NCI-H2227 treated with DMSO at 0.1 percent for 48 hours (cell line): ENCODE measurements around the gene CNPY3.
"Not testable (repeated sequence)": the region's sequence is repeated elsewhere in the genome, so short reads cannot be mapped to it uniquely, and the experiment has no call there.

Experiments
- DNase-seq: peaks from one replicate; lab custom pipeline; 2025; lab: John Stamatoyannopoulos, UW

Gene CNPY3

DNA sequence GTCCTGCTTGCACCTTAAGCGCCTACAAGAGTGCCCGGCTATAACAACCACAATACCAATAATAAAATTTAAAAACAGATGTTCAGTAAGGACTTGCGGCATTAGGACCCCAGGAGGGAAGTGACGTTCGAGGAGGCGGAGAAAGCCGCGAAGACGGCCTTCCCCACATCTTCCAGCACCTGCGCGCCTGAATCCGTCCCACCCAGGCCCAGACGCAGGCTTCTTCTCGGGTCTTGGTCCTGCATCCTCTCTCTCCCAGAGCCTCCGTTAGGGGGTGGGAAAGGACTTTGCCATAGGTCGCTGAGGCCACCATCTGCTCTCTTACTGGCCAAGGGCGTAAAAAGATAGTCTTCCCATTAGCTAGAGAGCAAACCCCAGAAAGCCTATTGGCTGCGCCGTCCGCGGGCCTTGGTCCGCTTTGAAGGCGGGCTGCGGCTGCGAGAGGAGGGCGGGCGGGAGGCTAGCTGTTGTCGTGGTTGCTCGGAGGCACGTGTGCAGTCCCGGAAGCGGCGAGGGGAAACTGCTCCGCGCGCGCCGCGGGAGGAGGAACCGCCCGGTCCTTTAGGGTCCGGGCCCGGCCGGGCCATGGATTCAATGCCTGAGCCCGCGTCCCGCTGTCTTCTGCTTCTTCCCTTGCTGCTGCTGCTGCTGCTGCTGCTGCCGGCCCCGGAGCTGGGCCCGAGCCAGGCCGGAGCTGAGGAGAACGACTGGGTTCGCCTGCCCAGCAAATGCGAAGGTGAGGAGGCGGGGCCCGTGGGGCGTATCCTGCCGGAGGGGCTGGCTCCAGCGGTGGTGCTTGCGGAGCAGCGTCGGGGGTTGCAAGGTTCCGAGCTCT is at the start of gene CNPY3:
Gene CNPY3 (plus strand): TSS at position 495 of the 835 bp plus-strand sequence. CDS start 91 bp downstream, at position 586.
- DNase-seq: peak; percentile 92

DNA sequence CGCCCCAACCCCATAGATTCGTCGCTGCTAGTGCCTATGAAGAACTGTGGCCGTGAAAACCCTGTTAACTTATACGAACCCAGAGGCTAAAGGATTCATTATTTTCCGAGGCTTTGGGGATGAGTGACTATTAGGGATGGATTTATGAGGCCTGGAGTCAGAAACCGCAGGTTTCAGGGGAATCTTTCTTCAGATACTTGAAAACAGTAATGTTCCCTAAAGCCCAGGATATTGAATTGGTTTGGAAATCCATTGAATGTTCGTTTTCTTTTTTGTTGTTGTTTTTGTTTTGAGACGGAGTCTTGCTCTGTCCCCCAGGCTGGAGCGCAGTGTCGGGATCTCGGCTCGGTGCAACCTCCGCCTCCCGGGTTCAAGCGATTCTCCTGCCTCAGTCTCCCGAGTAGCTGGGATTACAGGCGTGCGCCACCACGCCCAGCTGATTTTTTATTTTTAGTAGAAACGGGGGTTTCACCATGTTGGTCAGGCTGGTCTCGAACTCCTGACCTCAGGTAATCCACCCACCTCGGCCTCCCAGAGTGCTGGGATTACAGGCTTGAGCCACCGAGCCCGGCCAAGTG is 49.0 kb upstream of the CNPY3 start:
- DNase-seq: not testable (repeated sequence)

DNA sequence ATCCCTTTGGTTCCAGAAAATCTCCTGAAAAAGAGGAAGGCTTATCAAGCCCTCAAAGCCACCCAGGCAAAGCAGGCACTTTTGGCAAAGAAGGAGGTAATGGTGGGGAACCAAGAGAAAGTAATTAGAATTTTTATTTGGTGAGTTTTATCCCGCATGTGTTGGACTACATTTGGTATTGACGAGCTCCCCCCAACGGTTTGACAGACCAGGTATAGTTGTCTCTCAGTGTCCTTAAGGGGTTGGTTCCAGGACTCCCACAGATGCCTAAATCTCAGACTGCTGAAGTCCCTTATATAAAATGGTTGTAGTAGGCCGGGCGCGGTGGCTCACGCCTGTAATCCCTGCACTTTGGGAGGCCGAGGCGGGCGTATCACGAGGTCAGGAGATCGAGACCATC is 48.4 kb upstream of the CNPY3 start:
- not testable (repeated sequence) for DNase-seq

DNA sequence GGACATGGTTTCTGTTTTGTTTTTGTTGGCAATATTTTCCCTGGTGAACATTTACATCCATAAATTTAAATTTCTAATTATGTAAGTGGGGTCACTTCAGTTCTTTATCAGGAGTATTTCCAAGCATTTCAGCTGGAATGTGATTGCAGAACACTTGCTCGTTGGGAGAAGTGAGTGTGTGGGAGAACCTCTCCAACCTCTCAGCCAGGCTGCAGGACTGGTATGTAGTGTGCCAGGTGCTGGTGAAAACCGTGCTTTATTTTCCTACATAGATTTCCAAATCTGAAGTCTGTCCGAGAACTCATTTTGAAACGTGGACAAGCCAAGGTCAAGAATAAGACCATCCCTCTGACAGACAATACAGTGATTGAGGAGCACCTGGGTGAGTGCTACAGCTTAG is 43.6 kb upstream of the CNPY3 start:
- DNase-seq: no peak

DNA sequence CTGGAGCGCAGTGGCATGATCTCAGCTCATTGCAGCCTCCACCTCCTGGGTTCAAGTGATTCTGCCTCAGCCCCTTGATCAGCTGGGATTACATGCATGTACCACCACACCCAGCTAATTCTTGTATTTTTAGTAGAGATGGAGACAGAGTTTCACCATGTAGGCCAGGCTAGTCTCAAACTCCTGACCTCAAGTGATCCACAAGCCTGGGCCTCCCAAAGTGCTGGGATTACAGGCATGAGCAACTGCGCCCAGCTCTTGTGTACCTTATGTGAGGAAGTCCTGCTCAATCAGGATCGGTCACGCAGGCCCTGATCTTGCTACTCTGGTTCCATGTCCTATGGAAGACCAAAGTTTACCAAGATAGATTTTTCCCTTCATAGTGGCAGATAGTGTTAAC is 41.1 kb upstream of the CNPY3 start:
- DNase-seq: not testable (repeated sequence)

DNA sequence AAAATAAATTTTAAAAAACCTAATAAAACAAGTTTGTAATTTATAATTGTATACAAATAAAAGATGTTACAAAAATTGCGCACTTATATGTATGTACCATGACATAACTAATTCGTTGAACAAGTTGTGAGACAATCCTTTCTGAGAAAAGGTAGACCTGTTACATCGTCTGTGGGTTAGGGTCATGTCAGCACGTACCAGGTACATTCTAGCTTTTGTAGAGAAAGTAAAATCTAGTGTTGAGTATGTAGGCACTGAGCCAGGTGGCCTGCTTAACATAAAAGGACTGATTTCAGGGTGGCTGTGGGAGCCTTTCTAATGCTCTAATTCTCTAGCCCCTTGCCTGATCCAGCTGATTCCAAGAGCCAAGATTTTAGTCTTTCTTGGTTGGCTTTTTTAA is 39.5 kb upstream of the CNPY3 start:
- DNase-seq: no peak

DNA sequence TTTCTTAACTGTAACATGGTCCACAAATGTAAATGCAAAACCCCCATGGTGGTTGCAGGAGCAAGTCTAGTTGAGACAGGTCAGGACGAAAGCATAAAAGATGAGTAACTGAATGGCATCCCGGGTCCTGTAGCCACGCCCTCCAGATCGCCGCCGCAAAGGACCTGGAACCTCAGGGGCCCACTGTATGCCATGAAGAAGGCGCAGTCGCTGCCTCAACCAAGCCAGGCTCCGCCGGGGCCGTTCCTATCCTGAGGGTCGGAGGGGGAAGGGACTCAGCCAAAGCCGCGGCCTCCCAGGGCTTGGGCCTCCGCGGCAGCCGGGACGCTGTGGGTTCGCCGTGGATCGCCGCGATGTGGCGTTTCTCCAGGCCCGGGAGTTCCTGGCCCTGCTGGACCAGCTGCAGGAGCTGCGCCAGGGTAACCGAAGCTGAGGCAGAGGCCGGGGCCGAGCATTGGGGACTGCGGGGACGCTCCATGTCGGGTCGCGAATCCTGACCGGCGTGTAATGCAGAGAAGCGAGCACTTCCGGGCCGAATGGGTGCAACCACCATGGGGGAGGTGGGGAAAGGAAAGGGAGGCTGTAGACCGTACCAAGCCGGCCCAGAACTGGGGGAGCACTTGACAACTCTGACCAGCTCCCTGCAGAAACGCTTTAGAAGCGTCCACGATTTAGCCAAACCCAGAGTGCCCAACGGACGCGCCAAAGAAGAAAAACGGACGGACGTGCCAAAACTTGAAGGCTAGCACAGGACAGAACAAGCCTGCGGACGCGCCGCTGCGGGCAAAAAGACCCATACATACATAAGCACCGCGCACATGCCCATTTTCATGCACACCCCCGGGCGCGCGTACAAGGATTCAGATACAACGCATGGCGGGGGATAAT is 38.7 kb upstream of the CNPY3 start:
- DNase-seq: peak; percentile 72

DNA sequence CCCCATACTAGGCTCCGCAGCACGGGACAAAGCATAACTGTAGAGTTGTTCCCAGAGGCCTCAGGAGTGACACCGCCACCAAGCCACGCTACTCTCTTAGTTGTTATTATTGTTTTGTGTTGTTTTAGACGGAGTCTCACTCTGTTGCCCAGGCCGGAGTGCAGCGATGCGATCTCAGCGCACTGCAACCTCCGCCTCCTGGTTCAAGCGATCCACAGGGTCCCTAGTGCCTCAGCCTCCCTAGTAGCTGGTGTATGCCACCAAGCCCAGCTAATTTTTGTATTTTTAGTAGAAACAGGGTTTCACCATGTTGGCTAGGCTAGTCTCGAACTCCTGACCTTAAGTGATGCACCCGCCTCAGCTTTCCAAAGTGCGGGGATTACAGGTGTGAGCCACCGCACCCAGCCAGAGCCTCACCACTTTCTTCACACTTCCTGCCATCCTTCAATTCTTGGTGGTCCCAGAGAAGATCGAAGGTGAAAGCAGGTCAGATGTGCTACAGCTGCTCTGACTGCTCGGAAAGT is 38.0 kb upstream of the CNPY3 start:
- no peak for DNase-seq

DNA sequence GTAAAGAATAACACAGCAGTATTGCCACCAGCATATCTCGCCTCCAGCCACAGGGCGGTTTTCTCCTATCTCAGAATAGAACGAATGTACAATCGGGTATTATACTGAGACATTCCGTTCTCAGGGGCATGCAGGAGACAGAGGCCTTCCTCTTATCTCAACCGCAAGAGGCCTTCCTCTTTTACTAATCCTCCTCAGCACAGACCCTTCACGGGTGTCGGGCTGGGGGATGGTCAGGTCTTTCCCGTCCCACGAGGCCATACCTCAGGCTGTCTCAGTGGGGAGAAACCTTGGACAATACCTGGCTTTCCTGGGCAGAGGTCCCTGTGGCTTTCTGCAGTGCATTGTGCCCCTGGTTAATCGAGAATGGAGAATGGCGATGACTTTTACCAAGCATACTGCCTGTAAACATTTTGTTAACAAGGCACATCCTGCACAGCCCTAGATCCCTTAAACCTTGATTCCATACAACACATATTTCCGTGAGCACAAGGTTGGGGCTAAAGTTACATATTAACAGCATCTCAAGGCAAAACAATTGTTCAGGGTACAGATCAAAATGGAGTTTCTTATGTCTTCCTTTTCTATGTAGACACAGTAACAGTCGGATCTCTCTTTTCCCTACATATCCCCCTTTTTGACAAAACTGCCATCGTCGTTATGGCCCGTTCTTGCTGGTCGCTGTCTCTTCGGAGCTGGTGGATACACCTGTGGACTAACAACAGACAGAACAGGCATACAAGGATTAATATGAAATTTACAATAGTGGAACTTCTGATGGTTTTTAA is 35.0 kb upstream of the CNPY3 start:
- DNase-seq: not testable (repeated sequence)

DNA sequence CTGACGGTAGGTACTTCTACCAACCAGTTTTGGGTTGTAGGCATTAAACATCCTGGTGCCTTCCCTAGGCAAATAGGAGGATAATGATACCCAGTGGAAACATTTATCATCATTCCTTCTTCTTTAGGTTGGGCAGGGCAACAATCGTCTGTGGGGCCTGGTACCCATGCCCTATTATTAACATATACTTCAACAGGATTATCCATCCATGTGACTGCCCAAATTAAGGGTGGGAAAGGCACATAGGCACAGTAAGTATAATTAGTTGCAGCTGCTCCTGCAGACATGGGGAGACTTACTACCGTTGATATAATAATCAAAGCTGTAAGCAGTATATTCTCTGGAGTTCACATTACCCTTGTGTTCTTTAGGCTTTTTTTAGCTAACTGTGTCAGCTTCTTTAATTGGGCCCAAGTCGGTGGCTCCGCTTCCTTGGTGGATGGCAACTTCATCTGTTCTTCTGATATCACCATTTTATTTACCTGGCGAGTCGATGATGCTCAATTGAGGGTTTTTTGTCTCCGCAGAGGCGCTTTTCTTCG is 33.0 kb upstream of the CNPY3 start:
- peak; percentile 91 for DNase-seq

DNA sequence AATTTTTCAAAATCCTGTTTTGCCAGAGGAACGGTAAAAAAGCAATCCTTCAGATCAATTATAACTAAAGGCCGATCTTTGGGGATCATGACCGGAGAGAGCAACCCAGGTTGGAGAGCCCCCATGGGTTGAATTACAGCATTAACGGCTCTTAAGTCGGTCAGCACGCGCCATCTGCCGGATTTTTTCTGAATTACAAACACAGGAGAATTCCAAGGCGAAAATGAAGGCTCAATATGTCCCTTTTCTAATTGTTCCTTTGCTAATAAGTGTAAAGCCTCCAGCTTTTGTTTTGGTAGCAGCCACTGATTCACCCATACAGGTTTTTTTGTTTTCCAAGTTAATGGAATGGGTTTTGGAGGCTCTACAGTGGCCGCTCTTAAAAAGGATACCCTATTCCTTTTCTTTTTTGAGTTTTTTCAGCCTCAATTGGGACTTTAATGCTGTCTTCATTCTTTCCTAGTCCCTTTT is 30.4 kb upstream of the CNPY3 start:
- DNase-seq: peak; percentile 57

DNA sequence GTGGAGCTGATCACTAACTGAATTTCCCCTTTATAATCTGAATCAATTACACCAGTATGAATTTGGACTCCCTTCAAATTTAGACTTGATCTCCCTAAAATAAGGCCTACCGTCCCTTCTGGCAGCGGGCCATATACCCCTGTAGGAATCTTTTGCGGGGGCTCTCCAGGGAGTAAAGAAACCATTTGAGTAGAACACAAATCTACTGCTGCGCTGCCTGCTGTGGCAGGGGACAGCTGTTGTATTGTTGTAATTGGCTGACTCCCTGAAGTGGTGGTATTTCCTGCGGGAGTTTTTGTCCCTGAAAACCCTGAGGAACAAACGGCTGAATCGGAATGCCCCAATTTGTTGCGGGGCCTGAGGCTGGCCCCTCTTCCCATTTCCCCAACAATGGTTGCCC is 29.4 kb upstream of the CNPY3 start:
- no peak for DNase-seq

DNA sequence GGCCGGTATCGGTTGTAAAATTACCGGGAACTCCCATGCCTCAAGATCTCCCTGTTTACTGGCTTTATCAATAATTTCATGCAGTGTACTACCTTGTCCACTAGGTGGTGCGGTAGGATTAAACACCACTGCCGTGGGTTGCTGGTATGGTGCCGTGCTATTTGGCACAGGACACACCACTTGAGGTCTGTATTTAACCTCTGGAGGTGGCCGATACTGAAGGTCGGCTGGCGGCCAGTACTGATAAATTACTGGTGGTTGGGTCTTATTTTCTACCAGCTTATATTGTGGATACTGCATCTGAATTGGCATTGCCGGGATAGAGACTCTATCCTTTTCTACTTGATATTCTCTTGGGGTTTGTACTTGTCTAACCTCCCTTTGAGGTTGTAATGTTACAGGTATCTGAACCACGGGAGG is 27.7 kb upstream of the CNPY3 start:
- DNase-seq: peak; percentile 86

DNA sequence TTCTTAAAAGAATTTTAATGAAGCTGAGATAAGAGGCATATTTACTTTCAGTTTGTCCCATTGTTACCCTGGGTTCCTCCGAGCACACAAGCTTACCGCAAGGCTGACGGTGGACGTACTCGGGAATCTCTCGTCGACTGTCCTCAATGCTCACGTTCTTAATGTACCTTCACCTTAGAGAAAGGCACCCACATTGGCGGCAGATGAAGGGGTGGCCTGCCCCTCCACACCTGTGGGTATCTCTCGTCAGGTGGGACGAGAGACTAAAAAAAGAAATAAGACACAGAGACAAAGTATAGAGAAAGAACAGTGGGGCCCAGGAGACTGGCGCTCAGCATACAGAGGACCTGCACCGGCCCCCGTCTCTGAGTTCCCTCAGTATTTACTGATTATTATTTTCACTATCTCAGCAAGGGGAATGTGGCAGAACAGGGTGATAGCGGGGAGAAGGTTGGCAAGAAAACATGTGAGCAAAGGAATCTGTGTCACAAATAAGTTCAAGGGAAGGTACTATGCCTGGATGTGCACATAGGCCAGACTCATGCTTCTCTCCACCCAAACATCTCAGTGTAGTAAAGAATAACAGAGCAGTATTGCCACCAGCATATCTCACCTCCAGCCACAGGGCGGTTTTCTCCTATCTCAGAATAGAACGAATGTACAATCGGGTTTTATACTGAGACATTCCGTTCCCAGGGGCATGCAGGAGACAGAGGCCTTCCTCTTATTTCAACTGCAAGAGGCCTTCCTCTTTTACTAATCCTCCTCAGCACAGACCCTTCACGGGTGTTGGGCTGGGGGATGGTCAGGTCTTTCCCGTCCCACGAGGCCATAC is 26.6 kb upstream of the CNPY3 start:
- not testable (repeated sequence) for DNase-seq

DNA sequence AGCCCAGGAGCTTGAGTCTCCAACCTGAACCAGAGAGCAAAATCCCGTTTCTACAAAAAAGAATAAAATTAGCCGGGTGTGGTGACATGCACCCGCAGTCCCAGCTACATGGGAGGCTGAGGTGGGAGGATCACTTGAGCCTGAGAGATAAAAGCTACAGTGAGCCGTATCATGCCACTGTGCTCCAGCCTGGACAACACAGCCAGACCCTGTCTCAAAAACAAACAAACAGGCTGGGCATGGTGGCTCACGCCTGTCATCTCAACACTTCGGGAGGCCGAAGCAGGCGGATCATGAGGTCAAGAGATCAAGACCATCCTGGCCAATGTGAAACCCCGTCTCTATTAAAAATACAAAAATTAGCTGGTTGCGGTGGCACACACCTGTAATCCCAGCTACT is 24.8 kb upstream of the CNPY3 start:
- no peak for DNase-seq

DNA sequence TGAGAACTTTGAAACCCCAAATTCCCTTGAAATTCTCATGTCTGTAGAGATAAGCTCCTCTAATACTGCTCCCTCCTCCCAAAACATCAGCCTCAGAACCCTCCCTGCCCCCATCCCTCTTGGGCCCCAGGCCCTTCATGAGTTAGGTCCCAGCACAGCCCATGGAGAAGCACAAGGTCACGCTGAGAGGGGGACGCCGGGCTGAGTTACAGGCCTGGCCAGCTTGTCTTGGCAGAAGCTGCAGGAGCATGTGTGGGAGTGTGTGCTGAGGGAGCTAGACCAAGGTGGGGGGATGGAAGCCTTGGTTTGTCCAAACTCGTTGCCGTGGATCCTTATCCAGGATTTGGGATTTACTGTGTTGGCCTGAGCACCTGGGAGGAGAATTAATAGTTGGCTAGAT is 21.9 kb upstream of the CNPY3 start:
- DNase-seq: no peak

DNA sequence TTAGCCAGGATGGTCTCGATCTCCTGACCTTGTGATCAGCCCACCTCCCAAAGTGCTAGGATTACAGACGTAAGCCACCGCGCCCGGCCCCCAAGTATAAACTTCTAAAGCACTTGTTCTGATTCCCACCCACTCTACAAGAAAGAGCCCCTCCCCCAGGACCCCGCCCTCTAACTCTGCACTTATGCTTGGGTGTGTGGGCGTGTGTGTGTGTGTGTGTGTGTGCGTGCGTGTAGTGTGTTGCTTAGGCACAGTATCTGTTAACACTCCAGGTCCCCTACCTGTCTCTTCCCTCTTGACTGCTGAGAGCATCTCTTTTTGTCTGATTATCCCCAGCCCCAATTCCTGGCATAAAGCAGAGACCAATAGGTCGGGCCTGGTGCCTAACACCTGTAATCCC is 19.4 kb upstream of the CNPY3 start:
- no peak for DNase-seq

DNA sequence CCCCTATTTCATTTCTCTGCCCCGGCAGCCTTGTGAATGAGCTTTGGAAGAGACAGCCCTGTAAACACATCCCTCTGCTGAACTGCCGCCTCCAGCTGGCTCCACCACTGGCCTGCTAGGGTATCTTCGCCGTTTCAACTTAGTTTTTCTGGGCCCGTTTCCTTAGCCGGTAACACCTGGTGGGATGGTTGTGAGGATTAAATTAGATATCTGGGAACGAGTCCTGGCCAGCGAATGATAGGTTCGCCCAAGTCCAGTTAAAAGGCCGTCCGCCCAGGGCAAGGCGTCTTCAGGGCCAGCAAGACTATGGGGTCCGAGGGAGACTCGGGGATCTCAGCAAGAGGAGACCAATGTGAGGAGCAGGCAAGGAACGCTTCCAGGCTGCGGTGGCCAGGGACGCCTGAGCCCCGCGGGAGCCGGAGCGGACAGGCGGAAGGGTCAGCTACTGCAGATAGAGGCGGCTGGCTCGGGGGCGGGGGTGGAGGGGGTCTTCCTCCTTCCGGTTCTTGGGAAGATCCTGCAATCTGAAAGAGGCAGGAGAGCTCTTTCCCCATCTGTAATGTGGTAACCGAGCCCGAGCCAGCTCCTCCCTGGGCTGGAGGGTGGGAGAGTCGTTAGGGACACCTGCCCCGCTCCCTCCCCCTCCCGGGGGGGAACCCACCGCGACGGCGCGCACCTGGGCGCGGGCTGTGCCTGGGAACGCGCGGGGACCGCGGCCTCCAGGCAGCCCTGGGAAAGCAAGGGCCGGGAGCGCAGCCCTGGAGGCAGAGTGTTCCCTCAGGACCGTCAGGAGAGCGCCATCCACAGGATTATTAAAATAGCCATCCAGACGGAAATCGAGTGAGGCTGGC is 17.9 kb upstream of the CNPY3 start:
- DNase-seq: no peak

DNA sequence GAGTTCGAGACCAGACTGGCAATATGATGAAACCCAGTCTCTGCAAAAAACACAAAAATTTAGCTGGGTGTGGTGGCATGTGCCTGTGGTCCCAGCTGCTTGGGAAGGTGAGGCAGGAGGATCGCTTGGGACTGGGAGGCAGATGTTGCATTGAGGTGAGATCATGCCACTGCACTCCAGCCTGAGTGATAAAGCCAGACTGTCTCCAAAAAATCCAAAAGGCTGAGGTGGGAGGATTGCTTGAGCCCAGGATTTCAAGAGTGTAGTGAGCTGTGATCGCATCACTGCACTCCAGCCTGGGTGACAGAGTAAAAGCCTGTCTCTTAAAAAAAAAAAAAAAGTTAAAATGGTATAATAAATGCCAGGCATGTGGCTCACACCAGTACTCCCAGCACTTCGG is 14.7 kb upstream of the CNPY3 start:
- no peak for DNase-seq
